Measurements from ENCODE around the gene TM4SF1. TPM values are rescaled to one million over a fixed set of nuclear protein-coding genes. Genes with fewer than 3 reads are reported as not detected.
"Not testable (repeated sequence)": the region's sequence is repeated elsewhere in the genome, so short reads cannot be mapped to it uniquely, and the experiment has no call there.

The TM4SF1 gene
- total RNA-seq, 1 donor from 2014 or later = 43.0 TPM

GRCh38 chr3:149382518-149382917, 5.1 kb upstream of the TM4SF1 start:
- TF ChIP-seq CTCF (IDR thresholded peaks at IDR 0.05; ENCODE audit: insufficient read depth, low read length, poor library complexity, severe bottlenecking) = no peak
- no peaks in the 10 kb centered on the region for H3K27me3 ChIP-seq (ENCODE audit: control insufficient read depth, insufficient read depth, low read length)
- no peak for DNase-seq (ENCODE audit: low read depth)
- H3K36me3 ChIP-seq (ENCODE audit: control insufficient read depth, insufficient read depth, low read length) = no peaks in the 10 kb centered on the region
- H3K4me3 ChIP-seq (ENCODE audit: low read depth, low read length) = no peak overlapping the region

- no peak for TF ChIP-seq CTCF (IDR thresholded peaks at IDR 0.05; ENCODE audit: insufficient read depth, low read length, poor library complexity, severe bottlenecking)
- Histone ChIP-seq H3K36me3 (ENCODE audit: control insufficient read depth, insufficient read depth, low read length) (no peaks in the 10 kb centered on the region), H3K4me3 (ENCODE audit: low read depth, low read length) (no peak overlapping the region), H3K27me3 (ENCODE audit: control insufficient read depth, insufficient read depth, low read length) (no peaks in the 10 kb centered on the region)
- no peak for DNase-seq (ENCODE audit: low read depth)
Measured at GRCh38 chr3:149382101-149382467, 4.6 kb upstream of the TM4SF1 start.

DNA sequence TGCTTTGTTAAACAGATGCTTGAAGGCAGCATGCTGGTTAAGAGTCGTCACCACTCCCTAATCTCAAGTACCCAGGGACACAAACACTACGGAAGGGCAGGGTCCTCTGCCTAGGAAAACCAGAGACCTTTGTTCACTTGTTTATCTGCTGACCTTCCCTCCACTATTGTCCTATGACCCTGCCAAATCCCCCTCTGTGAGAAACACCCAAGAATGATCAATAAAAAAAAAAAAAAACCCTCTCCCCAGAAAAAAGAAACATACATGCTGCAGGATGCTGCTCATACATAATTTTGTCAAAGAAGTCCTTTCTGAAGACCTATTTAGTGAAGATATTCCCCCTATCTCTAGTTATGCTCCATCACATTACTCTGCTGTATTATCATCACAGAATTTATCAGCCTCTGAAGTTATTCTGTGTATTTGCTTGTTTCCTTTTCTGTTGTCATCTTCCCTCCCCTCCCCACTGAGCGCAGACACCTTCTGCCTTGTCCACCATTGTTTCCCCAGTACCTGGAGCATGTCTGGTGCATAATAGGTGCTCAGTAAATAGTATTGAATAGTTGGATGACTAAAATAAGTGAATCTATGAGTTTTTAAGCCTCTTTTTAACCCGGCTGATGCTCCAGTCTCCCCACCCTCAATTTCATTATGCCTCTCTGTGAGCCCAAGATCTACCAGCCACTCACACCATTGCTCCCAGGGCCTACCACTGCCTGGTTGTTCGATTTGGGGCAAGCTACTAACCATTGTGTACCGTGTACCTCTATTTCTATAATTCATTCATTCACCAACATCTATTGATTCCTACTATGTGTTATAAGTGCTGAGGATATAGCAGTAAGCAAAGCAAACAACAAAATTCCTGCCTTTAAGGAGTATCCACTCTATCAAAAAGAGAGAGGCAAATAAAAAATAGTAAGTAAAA, 4.0 kb upstream of the TM4SF1 start:
- Histone ChIP-seq H3K27me3 (ENCODE audit: control insufficient read depth, insufficient read depth, low read length) (no peaks in the 10 kb centered on the region), H3K4me3 (ENCODE audit: low read depth, low read length) (no peak overlapping the region), H3K36me3 (ENCODE audit: control insufficient read depth, insufficient read depth, low read length) (no peaks in the 10 kb centered on the region)
- no peak for TF ChIP-seq CTCF (IDR thresholded peaks at IDR 0.05; ENCODE audit: insufficient read depth, low read length, poor library complexity, severe bottlenecking)
- DNase-seq (ENCODE audit: low read depth) = no peak

DNA sequence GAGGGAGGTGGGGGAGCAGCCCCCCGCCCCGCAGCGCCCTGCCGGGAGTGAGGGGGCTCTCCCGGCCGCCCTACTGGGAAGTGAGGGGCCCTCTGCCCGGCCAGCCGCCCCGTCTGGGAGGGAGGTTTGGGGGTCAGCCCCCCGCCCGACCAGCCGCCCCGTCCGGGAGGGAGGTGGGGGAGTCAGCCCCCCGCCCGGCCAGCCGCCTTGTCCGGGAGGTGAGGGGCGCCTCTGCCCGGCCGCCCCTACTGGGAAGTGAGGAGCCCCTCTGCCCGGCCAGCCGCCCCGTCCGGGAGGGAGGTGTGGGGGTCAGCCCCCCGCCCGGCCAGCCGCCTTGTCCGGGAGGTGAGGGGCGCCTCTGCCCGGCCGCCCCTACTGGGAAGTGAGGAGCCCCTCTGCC, 2.8 kb upstream of the TM4SF1 start:
- H3K27me3 ChIP-seq (ENCODE audit: control insufficient read depth, insufficient read depth, low read length); H3K36me3 ChIP-seq (ENCODE audit: control insufficient read depth, insufficient read depth, low read length); H3K4me3 ChIP-seq (ENCODE audit: low read depth, low read length); DNase-seq (ENCODE audit: low read depth): not testable (repeated sequence)

- H3K4me3 ChIP-seq (ENCODE audit: low read depth, low read length) = no peak overlapping the region
Measured at GRCh38 chr3:149378478-149379309, 1.2 kb upstream of the TM4SF1 start.

More at GRCh38 chr3:149378478-149379309, 1.2 kb upstream of the TM4SF1 start:
- no peak for DNase-seq (ENCODE audit: low read depth)
- no peak for TF ChIP-seq CTCF (IDR thresholded peaks at IDR 0.05; ENCODE audit: insufficient read depth, low read length, poor library complexity, severe bottlenecking)
- H3K27me3 ChIP-seq (ENCODE audit: control insufficient read depth, insufficient read depth, low read length) = no peaks in the 10 kb centered on the region
- no peaks in the 10 kb centered on the region for H3K36me3 ChIP-seq (ENCODE audit: control insufficient read depth, insufficient read depth, low read length)

Measured in kidney epithelial cell (primary cell).